ENCODE data around the gene AUTS2.

Gene AUTS2

GRCh38 chr7:70097645-70098044 is 499.4 kb downstream of the AUTS2 start:
- DNase-seq (ENCODE audit: low read depth in 2 of 2, low spot score in 1 of 2), result no peak

- no peak for DNase-seq (ENCODE audit: low read depth in 2 of 2, low spot score in 1 of 2)
Measured at GRCh38 chr7:70098133-70098561, 499.9 kb downstream of the AUTS2 start.

- DNase-seq (ENCODE audit: low read depth in 2 of 2, low spot score in 1 of 2), result no peak
Measured at GRCh38 chr7:70098905-70099672, 500.8 kb downstream of the AUTS2 start.

GRCh38 chr7:70104243-70104642 is 506.0 kb downstream of the AUTS2 start:
- DNase-seq (ENCODE audit: low read depth in 2 of 2, low spot score in 1 of 2), result no peak

- DNase-seq (ENCODE audit: low read depth in 2 of 2, low spot score in 1 of 2), result no peak
Measured at GRCh38 chr7:70113078-70113477, 514.8 kb downstream of the AUTS2 start.

GRCh38 chr7:70113536-70113935 is 515.3 kb downstream of the AUTS2 start:
- no peak for DNase-seq (ENCODE audit: low read depth in 2 of 2, low spot score in 1 of 2)

- no peak for DNase-seq (ENCODE audit: low read depth in 2 of 2, low spot score in 1 of 2)
Measured at GRCh38 chr7:70114806-70115205, 516.5 kb downstream of the AUTS2 start.

- no peak for DNase-seq (ENCODE audit: low read depth in 2 of 2, low spot score in 1 of 2)
Measured at GRCh38 chr7:70116244-70116643, 518.0 kb downstream of the AUTS2 start.

- no peak for DNase-seq (ENCODE audit: low read depth in 2 of 2, low spot score in 1 of 2)
Measured at GRCh38 chr7:70116867-70117266, 518.6 kb downstream of the AUTS2 start.

- DNase-seq (ENCODE audit: low read depth in 2 of 2, low spot score in 1 of 2), result no peak
Measured at GRCh38 chr7:70120851-70121250, 522.6 kb downstream of the AUTS2 start.

- DNase-seq (ENCODE audit: low read depth in 2 of 2, low spot score in 1 of 2), result no peak
Measured at GRCh38 chr7:70131817-70132216, 533.5 kb downstream of the AUTS2 start.

GRCh38 chr7:70132226-70132851 is 534.1 kb downstream of the AUTS2 start:
- no peak for DNase-seq (ENCODE audit: low read depth in 2 of 2, low spot score in 1 of 2)

- DNase-seq (ENCODE audit: low read depth in 2 of 2, low spot score in 1 of 2), result no peak
Measured at GRCh38 chr7:70132852-70133690, 534.8 kb downstream of the AUTS2 start.

GRCh38 chr7:70134029-70134770 is 535.9 kb downstream of the AUTS2 start:
- no peak for DNase-seq (ENCODE audit: low read depth in 2 of 2, low spot score in 1 of 2)

- DNase-seq (ENCODE audit: low read depth in 2 of 2, low spot score in 1 of 2), result no peak
Measured at GRCh38 chr7:70135656-70136055, 537.4 kb downstream of the AUTS2 start.

- no peak for DNase-seq (ENCODE audit: low read depth in 2 of 2, low spot score in 1 of 2)
Measured at GRCh38 chr7:70137126-70137525, 538.9 kb downstream of the AUTS2 start.

- no peak for DNase-seq (ENCODE audit: low read depth in 2 of 2, low spot score in 1 of 2)
Measured at GRCh38 chr7:70142247-70142932, 544.1 kb downstream of the AUTS2 start.

- no peak for DNase-seq (ENCODE audit: low read depth in 2 of 2, low spot score in 1 of 2)
Measured at GRCh38 chr7:70143075-70144044, 545.1 kb downstream of the AUTS2 start.

- DNase-seq (ENCODE audit: low read depth in 2 of 2, low spot score in 1 of 2), result no peak
Measured at GRCh38 chr7:70148997-70149396, 550.7 kb downstream of the AUTS2 start.
